ENCODE results near the gene FAM193B.

The FAM193B gene

GRCh38 chr5:177512736-177513380 lies 41.5 kb downstream of the FAM193B start:
- ChIA-PET POLR2A (no interaction called here), CTCF (no interaction called here)
- no peak for DNase-seq (ENCODE audit: extremely low spot score)
- TF ChIP-seq TARDBP (IDR thresholded peaks at IDR 0.05) (no peak), ARNT (IDR thresholded peaks at IDR 0.05) (no peak), FOXA1 (IDR thresholded peaks at IDR 0.05) (no peak), NFRKB (IDR thresholded peaks at IDR 0.05) (no peak), PKNOX1 (IDR thresholded peaks at IDR 0.05) (no peak), SUZ12 (IDR thresholded peaks at IDR 0.05) (no peak)

- no peak for TF ChIP-seq SUZ12 (IDR thresholded peaks at IDR 0.05)
- no peak for TF ChIP-seq SP1 (IDR thresholded peaks at IDR 0.05)
- TF ChIP-seq FOXK2 (IDR thresholded peaks at IDR 0.05) = no peak
- TF ChIP-seq ZNF384 (IDR thresholded peaks at IDR 0.05) = no peak
- TF ChIP-seq LEF1 (IDR thresholded peaks at IDR 0.05; ENCODE audit: borderline replicate concordance) = no peak
- TF ChIP-seq L3MBTL2 (conservative IDR thresholded peaks at IDR 0.05) = no peak
- no peak for TF ChIP-seq BHLHE40 (IDR thresholded peaks at IDR 0.05; ENCODE audit: borderline replicate concordance)
- no peak for TF ChIP-seq FOXA1 (IDR thresholded peaks at IDR 0.05)
- no peak for TF ChIP-seq TARDBP (IDR thresholded peaks at IDR 0.05)
- POLR2A ChIA-PET = no interaction called here
- no peak for DNase-seq (ENCODE audit: extremely low spot score)
- CTCF ChIA-PET = interaction anchor here (1.5 kb wide), 2 partner anchors 11 to 55 kb away, joined by 3 to 5 read pairs; no protein-coding TSS in a partner anchor
These were observed 42.3 kb downstream of the FAM193B start for GRCh38 chr5:177511796-177512675.

GRCh38 chr5:177511181-177511580 lies 43.2 kb downstream of the FAM193B start:
- POLR2A ChIA-PET = interaction anchor here (1.0 kb wide), 1 partner anchor 14 kb away, joined by 5 read pairs; the partner anchor contains the start of gene PDLIM7
- CTCF ChIA-PET = interaction anchor here (1.5 kb wide), 2 partner anchors 10 to 54 kb away, joined by 3 to 5 read pairs; no protein-coding TSS in a partner anchor
- TF ChIP-seq NFRKB (IDR thresholded peaks at IDR 0.05) = no peak
- no peak for TF ChIP-seq LEF1 (IDR thresholded peaks at IDR 0.05; ENCODE audit: borderline replicate concordance)
- no peak for TF ChIP-seq TARDBP (IDR thresholded peaks at IDR 0.05)
- no peak for TF ChIP-seq PKNOX1 (IDR thresholded peaks at IDR 0.05)
- TF ChIP-seq FOXK2 (IDR thresholded peaks at IDR 0.05) = no peak
- TF ChIP-seq ZNF384 (IDR thresholded peaks at IDR 0.05) = no peak
- no peak for TF ChIP-seq FOXM1 (IDR thresholded peaks at IDR 0.05; ENCODE audit: borderline replicate concordance)
- TF ChIP-seq ELF4 (IDR thresholded peaks at IDR 0.05) = no peak
- no peak for TF ChIP-seq ARNT (IDR thresholded peaks at IDR 0.05)
- TF ChIP-seq CTBP1 (IDR thresholded peaks at IDR 0.05; ENCODE audit: borderline replicate concordance) = no peak
- no peak for DNase-seq (ENCODE audit: extremely low spot score)

- no peak for DNase-seq (ENCODE audit: extremely low spot score)
- TF ChIP-seq L3MBTL2 (conservative IDR thresholded peaks at IDR 0.05) (no peak), TARDBP (IDR thresholded peaks at IDR 0.05) (no peak), FOXK2 (IDR thresholded peaks at IDR 0.05) (no peak), PKNOX1 (IDR thresholded peaks at IDR 0.05) (no peak)
- ChIA-PET POLR2A (interaction anchor here (1.0 kb wide), 1 partner anchor 13 kb away, joined by 5 read pairs; the partner anchor contains the start of gene PDLIM7), CTCF (interaction anchor here (1.5 kb wide), 2 partner anchors 9 to 53 kb away, joined by 3 to 5 read pairs; no protein-coding TSS in a partner anchor)
These were observed 43.8 kb downstream of the FAM193B start for GRCh38 chr5:177510567-177511053.

- CTCF ChIA-PET = no interaction called here
- TF ChIP-seq FOXA1 (IDR thresholded peaks at IDR 0.05) (no peak), PKNOX1 (IDR thresholded peaks at IDR 0.05) (no peak), FOXM1 (IDR thresholded peaks at IDR 0.05; ENCODE audit: borderline replicate concordance) (no peak), LEF1 (IDR thresholded peaks at IDR 0.05; ENCODE audit: borderline replicate concordance) (no peak)
- POLR2A ChIA-PET = interaction anchor here (1.2 kb wide), 1 partner anchor 12 kb away, joined by 3 read pairs; no protein-coding TSS in a partner anchor
- DNase-seq (ENCODE audit: extremely low spot score) = no peak
These were observed 44.3 kb downstream of the FAM193B start for GRCh38 chr5:177509991-177510566.

All from HEK293T (cell line).